Measurements from ENCODE around the gene CDKAL1.

GRCh38 chr6:20801595-20801994, 267.3 kb downstream of the CDKAL1 start:
- TF ChIP-seq ZNF274 (IDR thresholded peaks at IDR 0.05; ENCODE audit: low read depth, low read length) (no peak), YY1 (IDR thresholded peaks at IDR 0.05; ENCODE audit: insufficient read depth, insufficient read length) (no peak)
